ENCODE data around the gene CKAP4. TPM values are rescaled to one million over a fixed set of nuclear protein-coding genes. Genes with fewer than 3 reads are reported as not detected.

Gene CKAP4
- total and polyA plus RNA-seq, 2 of the 13 experiments (the other 11 are each of a cell fraction or from before 2014, with no cell fraction given) = 39.2 to 70.2 TPM

- TF ChIP-seq ZBTB40 (IDR thresholded peaks at IDR 0.05) (no peak), ZBTB40 (CRISPR knock-in tag; IDR thresholded peaks at IDR 0.05) (no peak; the same call in 1 of the 2 replicates), KDM6A (CRISPR knock-in tag; IDR thresholded peaks at IDR 0.05; ENCODE audit: low read depth) (no peak), SALL1 (CRISPR knock-in tag; IDR thresholded peaks at IDR 0.05) (no peak; the same call in 1 of the 2 replicates), ZNF557 (CRISPR knock-in tag; IDR thresholded peaks at IDR 0.05) (no peak), USF2 (IDR thresholded peaks at IDR 0.05; ENCODE audit: low read depth, low read length) (no peak), USF2 (CRISPR knock-in tag; IDR thresholded peaks at IDR 0.05; ENCODE audit: borderline replicate concordance) (no peak), HNRNPLL (IDR thresholded peaks at IDR 0.05; ENCODE audit: low read depth, low read length, poor library complexity, severe bottlenecking) (no peak), YEATS2 (CRISPR knock-in tag; IDR thresholded peaks at IDR 0.05; ENCODE audit: borderline replicate concordance) (no peak), ZNF530 (CRISPR knock-in tag; IDR thresholded peaks at IDR 0.05; ENCODE audit: low read depth) (no peak), SNRNP70 (IDR thresholded peaks at IDR 0.05; ENCODE audit: low read depth, low read length) (no peak), HNRNPUL1 (IDR thresholded peaks at IDR 0.05; ENCODE audit: low read depth, low read length) (no peak), HOXA7 (CRISPR knock-in tag; IDR thresholded peaks at IDR 0.05) (no peak), ZBTB38 (CRISPR knock-in tag; IDR thresholded peaks at IDR 0.05) (no peak), DDIT3 (CRISPR knock-in tag; IDR thresholded peaks at IDR 0.05) (no peak), JARID2 (CRISPR knock-in tag; IDR thresholded peaks at IDR 0.05; ENCODE audit: insufficient replicate concordance) (no peak)
- TF ChIP-seq, protein P1, sequence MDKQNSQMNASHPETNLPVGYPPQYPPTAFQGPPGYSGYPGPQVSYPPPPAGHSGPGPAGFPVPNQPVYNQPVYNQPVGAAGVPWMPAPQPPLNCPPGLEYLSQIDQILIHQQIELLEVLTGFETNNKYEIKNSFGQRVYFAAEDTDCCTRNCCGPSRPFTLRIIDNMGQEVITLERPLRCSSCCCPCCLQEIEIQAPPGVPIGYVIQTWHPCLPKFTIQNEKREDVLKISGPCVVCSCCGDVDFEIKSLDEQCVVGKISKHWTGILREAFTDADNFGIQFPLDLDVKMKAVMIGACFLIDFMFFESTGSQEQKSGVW (CRISPR knock-in tag; IDR thresholded peaks at IDR 0.05; ENCODE audit: borderline replicate concordance) = no peak
Observed at GRCh38 chr12:106248312-106248845, 559 bp upstream of the CKAP4 start (continued).

Measured in HepG2 (cell line).